HepG2 (cell line): ENCODE measurements around the gene PIP4K2C. TPM values are rescaled to one million over a fixed set of nuclear protein-coding genes. Genes with fewer than 3 reads are reported as not detected.

Source experiments
- ATF5 ChIP-seq: sonication (generic); formaldehyde crosslinking; IDR thresholded peaks from 2 replicates; pipeline ENCODE4 v1.4.0; 2020; ENCODE audit warnings: mild to moderate bottlenecking, low read depth, missing genetic modification reagents
- CBX2 ChIP-seq, 2 experiments: fragments of 200-600 bp in 1 of 2; sonication (generic); formaldehyde crosslinking in 1 of 2; IDR thresholded peaks; 2 replicates each; pipeline versions ENCODE4 v1.7.0 to v1.8.1; 2018 to 2022; ENCODE audit warnings: low read depth in 2 of 2, low read length in 1 of 2, mild to moderate bottlenecking in 1 of 2, missing genetic modification reagents in 1 of 2
- EZH2 ChIP-seq: conservative IDR thresholded peaks from 2 replicates; pipeline ENCODE4 v1.6.1; 2012; ENCODE audit warnings: mild to moderate bottlenecking, low read depth, low read length, moderate library complexity
- KLF16 ChIP-seq, 2 experiments: sonication (generic) in 1 of 2; formaldehyde crosslinking in 1 of 2; IDR thresholded peaks; 2 replicates each; pipeline versions ENCODE4 v1.6.1 to v1.8.0; 2016 to 2023; ENCODE audit warnings: missing genetic modification reagents in 2 of 2, missing compliant biosample characterization in 1 of 2
- LCORL ChIP-seq, 2 experiments: fragments of 450-650 bp in 1 of 2; sonication (generic) in 1 of 2; formaldehyde crosslinking in 1 of 2; IDR thresholded peaks; 2 replicates each; pipeline versions ENCODE4 v1.5.0 to v1.6.1; 2017 to 2020; ENCODE audit warnings: antibody characterized with exemption in 1 of 2, missing genetic modification reagents in 1 of 2
- MATR3 ChIP-seq: sonication (generic); formaldehyde crosslinking; IDR thresholded peaks from 2 replicates; pipeline ENCODE4 v1.4.0; 2020; ENCODE audit warnings: missing genetic modification reagents
- MYNN ChIP-seq: sonication (generic); formaldehyde crosslinking; IDR thresholded peaks from 2 replicates; pipeline ENCODE4 v1.4.0; 2020; ENCODE audit warnings: mild to moderate bottlenecking, low read depth, missing genetic modification reagents
- NFKB2 ChIP-seq: sonication (generic); formaldehyde crosslinking; IDR thresholded peaks from 2 replicates; pipeline ENCODE4 v1.4.0; 2020; ENCODE audit warnings: missing genetic modification reagents, borderline replicate concordance
- RFX1 ChIP-seq: fragments of 450-650 bp; IDR thresholded peaks from 2 replicates; pipeline ENCODE4 v1.6.1; 2017
- SAP130 ChIP-seq: IDR thresholded peaks from 2 replicates; pipeline ENCODE4 v1.6.1; 2016; ENCODE audit warnings: low read depth
- SIX1 ChIP-seq: sonication (generic); formaldehyde crosslinking; IDR thresholded peaks from 2 replicates; pipeline ENCODE4 v1.4.0; 2020; ENCODE audit warnings: missing genetic modification reagents, borderline replicate concordance
- SMYD3 ChIP-seq: sonication (generic); formaldehyde crosslinking; IDR thresholded peaks from 2 replicates; pipeline ENCODE4 v1.8.1; 2023; ENCODE audit warnings: mild to moderate bottlenecking, missing genetic modification reagents
- STAG1 ChIP-seq: sonication (generic); formaldehyde crosslinking; IDR thresholded peaks from 2 replicates; pipeline ENCODE4 v1.4.0; 2020; ENCODE audit warnings: missing genetic modification reagents
- ZNF296 ChIP-seq: sonication (generic); formaldehyde crosslinking; conservative IDR thresholded peaks from 2 replicates; pipeline ENCODE4 v1.5.0; 2020; ENCODE audit warnings: mild to moderate bottlenecking, missing genetic modification reagents
- ZNF33B ChIP-seq: sonication (generic); formaldehyde crosslinking; IDR thresholded peaks from 2 replicates; pipeline ENCODE4 v1.5.1; 2020; ENCODE audit warnings: mild to moderate bottlenecking, missing genetic modification reagents
- ZSCAN21 ChIP-seq: sonication (generic); formaldehyde crosslinking; IDR thresholded peaks from 2 replicates; pipeline ENCODE4 v1.8.0; 2022; ENCODE audit warnings: mild to moderate bottlenecking, missing genetic modification reagents, moderate library complexity, borderline replicate concordance
- polyA plus RNA-seq, 8 experiments: library from polyadenylated mRNA; depleted of rRNA in 3 of 8; stranded (reverse) in 7 of 8; unstranded in 1 of 8; fragments of >200 nt; fragmentation: Illumina TruSeq in 4 of 8; extraction: Trizol in 4 of 8; gene quantifications; 2 replicates each; pipeline versions ENCODE4 v1.2.1 to v1.2.3, GENCODE V29; 2011 to 2016; ENCODE audit warnings: low read depth in 4 of 8, missing spikeins in 1 of 8, mixed read lengths in 1 of 8; ENCODE audit not compliant: insufficient read depth in 1 of 8
- total RNA-seq, 5 experiments: library from RNA; depleted of rRNA; stranded (reverse); fragments of >200 nt; fragmentation: Illumina TruSeq; extraction: Trizol; gene quantifications; 2 replicates each; pipeline ENCODE4 v1.2.3, GENCODE V29; 2016; ENCODE audit warnings: low read depth in 1 of 5
- TF ChIP-seq, protein P1 (sequence below), 2 experiments: fragments of 450-650 bp in 1 of 2; sonication (generic) in 1 of 2; formaldehyde crosslinking; IDR thresholded peaks; 2 replicates each; pipeline versions ENCODE4 v1.5.0 to v1.8.0; 2020 to 2022; ENCODE audit warnings: mild to moderate bottlenecking in 1 of 2, missing genetic modification reagents in 1 of 2
- TF ChIP-seq, protein P2 (sequence below): sonication (generic); formaldehyde crosslinking; IDR thresholded peaks from 2 replicates; pipeline ENCODE4 v1.4.0; 2020; ENCODE audit warnings: missing genetic modification reagents
- TF ChIP-seq, protein P3 (sequence below): sonication (generic); formaldehyde crosslinking; IDR thresholded peaks from 2 replicates; pipeline ENCODE4 v1.4.0; 2020; ENCODE audit warnings: mild to moderate bottlenecking, missing genetic modification reagents, borderline replicate concordance
- TF ChIP-seq, protein P4 (sequence below): sonication (generic); formaldehyde crosslinking; IDR thresholded peaks from 2 replicates; pipeline ENCODE4 v1.4.0; 2020; ENCODE audit warnings: missing genetic modification reagents, borderline replicate concordance

Gene PIP4K2C
- total and polyA plus RNA-seq, 2 of the 13 experiments (the other 11 are each of a cell fraction or from before 2014, with no cell fraction given), result 23.3 to 26.4 TPM

- TF ChIP-seq, protein P1, sequence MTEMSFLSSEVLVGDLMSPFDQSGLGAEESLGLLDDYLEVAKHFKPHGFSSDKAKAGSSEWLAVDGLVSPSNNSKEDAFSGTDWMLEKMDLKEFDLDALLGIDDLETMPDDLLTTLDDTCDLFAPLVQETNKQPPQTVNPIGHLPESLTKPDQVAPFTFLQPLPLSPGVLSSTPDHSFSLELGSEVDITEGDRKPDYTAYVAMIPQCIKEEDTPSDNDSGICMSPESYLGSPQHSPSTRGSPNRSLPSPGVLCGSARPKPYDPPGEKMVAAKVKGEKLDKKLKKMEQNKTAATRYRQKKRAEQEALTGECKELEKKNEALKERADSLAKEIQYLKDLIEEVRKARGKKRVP (CRISPR knock-in tag; IDR thresholded peaks at IDR 0.05), result no peak
- TF ChIP-seq NFKB2 (CRISPR knock-in tag) (peak; percentile 84; the same call in 1 of the 2 replicates), ZNF33B (CRISPR knock-in tag) (no peak), RFX1 (no peak), KLF16 (CRISPR knock-in tag; IDR thresholded peaks at IDR 0.05) (peak in 1 of 2 experiments; percentile 56; a peak in 1 of 4 replicates), SAP130 (CRISPR knock-in tag) (no peak; the same call in 1 of the 2 replicates), LCORL (IDR thresholded peaks at IDR 0.05) (no peak), LCORL (CRISPR knock-in tag; IDR thresholded peaks at IDR 0.05) (no peak; the same call in 1 of the 2 replicates), STAG1 (CRISPR knock-in tag) (peak; percentile 75), EZH2 (no peak), SMYD3 (CRISPR knock-in tag) (no peak), CBX2 (IDR thresholded peaks at IDR 0.05; ENCODE audit: low read depth, low read length) (no peak), CBX2 (CRISPR knock-in tag; IDR thresholded peaks at IDR 0.05; ENCODE audit: low read depth) (no peak), SIX1 (no peak), ZSCAN21 (peak; percentile 71; the same call in 1 of the 2 replicates), ZNF296 (CRISPR knock-in tag) (0 out of 2 replicates have a peak, but pooled peaks have one; percentile 16), ATF5 (CRISPR knock-in tag) (no peak), MATR3 (no peak), MYNN (CRISPR knock-in tag) (no peak)
- TF ChIP-seq, protein P2, sequence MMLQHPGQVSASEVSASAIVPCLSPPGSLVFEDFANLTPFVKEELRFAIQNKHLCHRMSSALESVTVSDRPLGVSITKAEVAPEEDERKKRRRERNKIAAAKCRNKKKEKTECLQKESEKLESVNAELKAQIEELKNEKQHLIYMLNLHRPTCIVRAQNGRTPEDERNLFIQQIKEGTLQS (CRISPR knock-in tag), result no peak
- TF ChIP-seq, protein P3, sequence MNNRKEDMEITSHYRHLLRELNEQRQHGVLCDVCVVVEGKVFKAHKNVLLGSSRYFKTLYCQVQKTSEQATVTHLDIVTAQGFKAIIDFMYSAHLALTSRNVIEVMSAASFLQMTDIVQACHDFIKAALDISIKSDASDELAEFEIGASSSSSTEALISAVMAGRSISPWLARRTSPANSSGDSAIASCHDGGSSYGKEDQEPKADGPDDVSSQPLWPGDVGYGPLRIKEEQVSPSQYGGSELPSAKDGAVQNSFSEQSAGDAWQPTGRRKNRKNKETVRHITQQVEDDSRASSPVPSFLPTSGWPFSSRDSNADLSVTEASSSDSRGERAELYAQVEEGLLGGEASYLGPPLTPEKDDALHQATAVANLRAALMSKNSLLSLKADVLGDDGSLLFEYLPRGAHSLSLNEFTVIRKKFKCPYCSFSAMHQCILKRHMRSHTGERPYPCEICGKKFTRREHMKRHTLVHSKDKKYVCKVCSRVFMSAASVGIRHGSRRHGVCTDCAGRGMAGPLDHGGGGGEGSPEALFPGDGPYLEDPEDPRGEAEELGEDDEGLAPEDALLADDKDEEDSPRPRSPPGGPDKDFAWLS, result no peak
- TF ChIP-seq, protein P4, sequence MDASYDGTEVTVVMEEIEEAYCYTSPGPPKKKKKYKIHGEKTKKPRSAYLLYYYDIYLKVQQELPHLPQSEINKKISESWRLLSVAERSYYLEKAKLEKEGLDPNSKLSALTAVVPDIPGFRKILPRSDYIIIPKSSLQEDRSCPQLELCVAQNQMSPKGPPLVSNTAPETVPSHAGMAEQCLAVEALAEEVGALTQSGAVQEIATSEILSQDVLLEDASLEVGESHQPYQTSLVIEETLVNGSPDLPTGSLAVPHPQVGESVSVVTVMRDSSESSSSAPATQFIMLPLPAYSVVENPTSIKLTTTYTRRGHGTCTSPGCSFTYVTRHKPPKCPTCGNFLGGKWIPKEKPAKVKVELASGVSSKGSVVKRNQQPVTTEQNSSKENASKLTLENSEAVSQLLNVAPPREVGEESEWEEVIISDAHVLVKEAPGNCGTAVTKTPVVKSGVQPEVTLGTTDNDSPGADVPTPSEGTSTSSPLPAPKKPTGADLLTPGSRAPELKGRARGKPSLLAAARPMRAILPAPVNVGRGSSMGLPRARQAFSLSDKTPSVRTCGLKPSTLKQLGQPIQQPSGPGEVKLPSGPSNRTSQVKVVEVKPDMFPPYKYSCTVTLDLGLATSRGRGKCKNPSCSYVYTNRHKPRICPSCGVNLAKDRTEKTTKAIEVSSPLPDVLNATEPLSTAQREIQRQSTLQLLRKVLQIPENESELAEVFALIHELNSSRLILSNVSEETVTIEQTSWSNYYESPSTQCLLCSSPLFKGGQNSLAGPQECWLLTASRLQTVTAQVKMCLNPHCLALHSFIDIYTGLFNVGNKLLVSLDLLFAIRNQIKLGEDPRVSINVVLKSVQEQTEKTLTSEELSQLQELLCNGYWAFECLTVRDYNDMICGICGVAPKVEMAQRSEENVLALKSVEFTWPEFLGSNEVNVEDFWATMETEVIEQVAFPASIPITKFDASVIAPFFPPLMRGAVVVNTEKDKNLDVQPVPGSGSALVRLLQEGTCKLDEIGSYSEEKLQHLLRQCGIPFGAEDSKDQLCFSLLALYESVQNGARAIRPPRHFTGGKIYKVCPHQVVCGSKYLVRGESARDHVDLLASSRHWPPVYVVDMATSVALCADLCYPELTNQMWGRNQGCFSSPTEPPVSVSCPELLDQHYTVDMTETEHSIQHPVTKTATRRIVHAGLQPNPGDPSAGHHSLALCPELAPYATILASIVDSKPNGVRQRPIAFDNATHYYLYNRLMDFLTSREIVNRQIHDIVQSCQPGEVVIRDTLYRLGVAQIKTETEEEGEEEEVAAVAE (CRISPR knock-in tag), result no peak
These were observed 42.2 kb downstream of the PIP4K2C start, which contains the start of gene B4GALNT1 (continued) for GRCh38 chr12:57632958-57633840.
